Measurements from ENCODE around the gene SLC9A9.

GRCh38 chr3:143380449-143380848 is 467.8 kb downstream of the SLC9A9 start:
- TF ChIP-seq CTCF (conservative IDR thresholded peaks at IDR 0.05 in 1 of 2, IDR thresholded peaks at IDR 0.05 in 1 of 2; ENCODE audit: low read depth in 1 of 2, low read length in 2 of 2) (no peak), EZH2 (IDR thresholded peaks at IDR 0.05; ENCODE audit: low read length, missing control alignments) (no peak)

Data from fibroblast of lung (primary cell).